ENCODE measurements around the gene CRY1.

DNA sequence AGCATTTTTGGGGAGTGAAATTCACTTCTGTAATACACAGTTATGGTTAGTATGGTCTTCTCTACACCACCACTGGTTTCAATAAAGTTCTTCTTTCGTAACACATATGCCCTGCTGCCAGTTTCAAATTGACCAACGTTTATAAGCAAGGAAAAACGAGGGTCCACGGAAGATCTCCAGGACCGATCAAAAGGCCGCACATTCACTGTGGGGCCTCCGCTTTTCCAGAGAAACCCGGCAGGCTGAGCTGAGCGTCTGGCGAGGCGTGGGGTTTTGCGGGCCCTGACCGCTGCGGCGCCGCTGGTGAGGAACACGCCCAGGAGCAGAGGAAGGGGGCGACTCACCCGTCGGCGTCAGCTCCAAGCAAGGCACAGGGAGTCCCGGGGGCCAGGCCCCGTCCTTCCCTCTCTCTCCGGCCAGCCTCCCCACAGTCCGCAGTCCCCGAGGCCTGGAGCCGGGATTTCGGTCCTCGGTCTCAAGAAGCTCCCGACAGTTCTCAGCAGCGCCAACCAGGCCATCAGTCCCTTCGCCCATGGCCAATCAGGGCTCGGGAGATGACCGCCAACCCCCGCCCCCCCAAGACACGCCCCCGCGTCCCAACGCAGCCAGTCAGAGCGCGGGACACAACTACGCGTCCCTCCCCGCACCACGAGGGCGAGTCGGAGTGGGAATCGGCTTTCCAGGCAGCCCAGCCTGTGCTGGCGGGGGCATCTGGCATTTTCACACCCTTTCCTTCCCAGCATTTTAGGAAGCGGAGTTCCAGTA lies 106.5 kb downstream of the CRY1 start, which contains the start of gene MTERF2:
- TF ChIP-seq, protein P1, sequence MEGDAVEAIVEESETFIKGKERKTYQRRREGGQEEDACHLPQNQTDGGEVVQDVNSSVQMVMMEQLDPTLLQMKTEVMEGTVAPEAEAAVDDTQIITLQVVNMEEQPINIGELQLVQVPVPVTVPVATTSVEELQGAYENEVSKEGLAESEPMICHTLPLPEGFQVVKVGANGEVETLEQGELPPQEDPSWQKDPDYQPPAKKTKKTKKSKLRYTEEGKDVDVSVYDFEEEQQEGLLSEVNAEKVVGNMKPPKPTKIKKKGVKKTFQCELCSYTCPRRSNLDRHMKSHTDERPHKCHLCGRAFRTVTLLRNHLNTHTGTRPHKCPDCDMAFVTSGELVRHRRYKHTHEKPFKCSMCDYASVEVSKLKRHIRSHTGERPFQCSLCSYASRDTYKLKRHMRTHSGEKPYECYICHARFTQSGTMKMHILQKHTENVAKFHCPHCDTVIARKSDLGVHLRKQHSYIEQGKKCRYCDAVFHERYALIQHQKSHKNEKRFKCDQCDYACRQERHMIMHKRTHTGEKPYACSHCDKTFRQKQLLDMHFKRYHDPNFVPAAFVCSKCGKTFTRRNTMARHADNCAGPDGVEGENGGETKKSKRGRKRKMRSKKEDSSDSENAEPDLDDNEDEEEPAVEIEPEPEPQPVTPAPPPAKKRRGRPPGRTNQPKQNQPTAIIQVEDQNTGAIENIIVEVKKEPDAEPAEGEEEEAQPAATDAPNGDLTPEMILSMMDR (IDR thresholded peaks at IDR 0.05) = no peak
- no peak for TF ChIP-seq POLR2A (IDR thresholded peaks at IDR 0.05)
